H1 (cell line): ENCODE data around the gene NME1. TPM values are rescaled to one million over a fixed set of nuclear protein-coding genes. Genes with fewer than 3 reads are reported as not detected.

ENCODE experiments used
- BRCA1 ChIP-seq: IDR thresholded peaks from 2 replicates; pipeline ENCODE4 v1.6.1; 2012; ENCODE audit warnings: low read depth, low read length, improper control_type of control experiment
- CTBP2 ChIP-seq: IDR thresholded peaks from 2 replicates; pipeline ENCODE4 v1.7.0; 2011; ENCODE audit warnings: borderline replicate concordance, mild to moderate bottlenecking, moderate library complexity, mixed read lengths, low read length; ENCODE audit not compliant: insufficient read depth, insufficient read length
- E2F6 ChIP-seq: IDR thresholded peaks from 2 replicates; pipeline ENCODE4 v1.6.1; 2012; ENCODE audit warnings: inconsistent platforms
- TAF1 ChIP-seq: IDR thresholded peaks from 2 replicates; pipeline ENCODE4 v1.6.1; 2011; ENCODE audit warnings: mild to moderate bottlenecking, low read depth, low read length
- polyA plus RNA-seq, 7 experiments: library from polyadenylated mRNA; depleted of rRNA in 3 of 7; stranded (reverse) in 5 of 7; unstranded in 2 of 7; fragments of >200 nt in 5 of 7; fragments of 200-250 nt in 2 of 7; gene quantifications; 1 replicate in 5 of 7; 2 replicates in 1 of 7; 4 replicates in 1 of 7; pipeline versions ENCODE4 v1.2.1 to v1.2.3, GENCODE V29; 2011 to 2013; ENCODE audit warnings: missing spikeins in 2 of 7, mixed read lengths in 2 of 7
- total RNA-seq: library from RNA; stranded (reverse); fragmentation: NEBNext Ultra II Directional; extraction: Animal tissue kit (Norgen Biotek cat#: 25700); gene quantifications from 2 replicates; pipeline ENCODE4 v1.2.1, GENCODE V29; 2021

NME1 gene
- total and polyA plus RNA-seq, 2 of the 8 experiments (the other 6 are each of a cell fraction or from before 2014, with no cell fraction given) = 307 to 380 TPM

- no peak for TF ChIP-seq BRCA1
- peak; percentile 85 for TF ChIP-seq TAF1
- no peak for TF ChIP-seq CTBP2
- TF ChIP-seq E2F6 = no peak
Measured at GRCh38 chr17:51120739-51121619, 32.4 kb upstream of the NME1 start, which contains the start of gene SPAG9 (continued).
